Adrenal gland (tissue), 12 donors: Measurements from ENCODE around the gene LPAR4. TPM values are rescaled to one million over a fixed set of nuclear protein-coding genes. Genes with fewer than 3 reads are reported as not detected.
"Not testable (repeated sequence)": the region's sequence is repeated elsewhere in the genome, so short reads cannot be mapped to it uniquely, and the experiment has no call there.

Source experiments
- DNase-seq, 7 donors: peaks; one replicate each; pipeline ENCODE4 v3.0.0-alpha.2; 2019 to 2020
- H3K27ac ChIP-seq, 5 donors: fragments of 200-600 bp; sonication (generic) in 4 of 5; 1 replicate in 3 of 5; 2 replicates in 2 of 5; pipeline versions ENCODE4 v1.5.1 to v1.8.0; 2016 to 2020; ENCODE audit warnings: mild to moderate bottlenecking in 1 of 5
- H3K27me3 ChIP-seq: fragments of 200-600 bp; 2 replicates; pipeline ENCODE4 v1.8.0; 2021
- H3K36me3 ChIP-seq, 2 donors: fragments of 200-600 bp; replicated peaks in 1 of 2; 1 replicate in 1 of 2; 2 replicates in 1 of 2; pipeline versions ENCODE4 v1.5.1 to v1.8.0; 2018 to 2022
- H3K4me1 ChIP-seq, 2 donors: fragments of 200-600 bp; replicated peaks in 1 of 2; 1 replicate in 1 of 2; 2 replicates in 1 of 2; pipeline versions ENCODE4 v1.5.1 to v1.8.0; 2018 to 2021
- H3K4me3 ChIP-seq, 4 donors: fragments of 200-600 bp; sonication (generic) in 3 of 4; one replicate each; pipeline ENCODE4 v1.5.1; 2016 to 2018
- H3K9me3 ChIP-seq, 3 donors: fragments of 200-600 bp; sonication (generic) in 1 of 3; replicated peaks in 1 of 3; 1 replicate in 2 of 3; 2 replicates in 1 of 3; pipeline versions ENCODE4 v1.5.1 to v1.8.0; 2016 to 2021
- POLR2A ChIP-seq, 2 donors: fragments of 450-650 bp; IDR thresholded peaks; one replicate each; pipeline ENCODE4 v1.6.1; 2017; ENCODE audit warnings: antibody characterized with exemption in 2 of 2, mild to moderate bottlenecking in 2 of 2, moderate library complexity in 1 of 2
- WGBS, 4 donors: extraction: QIAGEN DNeasy Blood & Tissue Kit in 2 of 4; methylation state at CpG; one replicate each; pipeline versions ENCODE4 v1.1.5 to v1.1.7; 2013 to 2017; 5-methylcytosine and 5-hydroxymethylcytosine counted together
- intact Hi-C, 2 donors: fragments of 100-400 bp; cut with DNase I; formaldehyde crosslinking; loops; one replicate each; pipeline versions ENCODE4 v1.14.1 to v1.15.0; 2022 to 2023
- polyA plus RNA-seq, 3 donors: library from polyadenylated mRNA; stranded (reverse); fragments of 200-250 nt in 2 of 3; fragments of 350-450 nt in 1 of 3; fragmentation: Illumina TruSeq in 1 of 3; extraction: RNeasy Lipid Tissue Mini Kit (QIAGEN cat#74804) in 1 of 3; gene quantifications; one replicate each; pipeline ENCODE4 v1.2.3, GENCODE V29; 2013 to 2014
- total RNA-seq, 9 donors: library from RNA; depleted of rRNA in 4 of 9; stranded (reverse); fragments of >200 nt in 4 of 9; fragments of 120-200 nt in 1 of 9; fragmentation: NEBNext Ultra II Directional in 1 of 9; extraction: Animal tissue kit (Norgen Biotek cat#: 25700) in 1 of 9; gene quantifications; one replicate each; pipeline versions ENCODE4 v1.1.0 to v1.2.4, GENCODE V29; 2013 to 2023
- TF ChIP-seq, protein P1 (sequence below), 6 experiments: fragments of 450-650 bp in 4 of 6; fragments of 200-600 bp in 2 of 6; sonication (generic) in 1 of 6; IDR thresholded peaks; 1 replicate in 5 of 6; 2 replicates in 1 of 6; pipeline versions ENCODE4 v1.5.1 to v1.8.0; 2016 to 2021; ENCODE audit warnings: antibody characterized with exemption in 6 of 6, mild to moderate bottlenecking in 2 of 6, moderate library complexity in 1 of 6
- donor health status: healthy with polysubstance abuse.
- donor health status: Bipolar disorder and iron deficiency.
- donor health status: DM: yes; HTN: yes; CAD: no.
- donor health status: DM: no; HTN: no; CAD: no.
- donor health status: DM: no; HTN: no; CAD: no.
- donor health status: DM: yes; HTN: yes; CAD: no.

Gene LPAR4
- total and polyA plus RNA-seq, 12 donors = 0.09 to 0.89 (median 0.30) TPM; not detected in 6

DNA sequence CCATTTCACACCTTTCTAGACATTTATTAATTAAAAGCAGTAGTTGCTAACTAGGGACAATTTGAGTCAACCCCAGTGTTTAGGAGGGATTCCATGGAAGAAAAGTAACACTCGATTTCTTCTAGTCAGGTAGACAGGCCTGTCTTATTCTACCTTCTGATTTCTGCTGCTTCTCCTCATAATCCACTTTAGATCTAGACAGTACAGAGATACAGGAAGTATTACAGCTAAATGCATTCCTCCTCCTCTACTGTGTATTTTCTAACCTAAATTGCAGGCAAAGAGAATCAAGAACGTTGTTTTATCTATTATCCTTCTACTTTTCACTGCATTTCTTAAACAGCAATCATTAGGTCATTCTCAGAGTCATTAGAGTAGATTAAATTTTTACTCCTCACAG, 52.6 kb downstream of the LPAR4 start:
- 43 to 57% (median 50%) methylated on average over 2 of the region's 2 CpGs for WGBS, 4 donors
- TF ChIP-seq, protein P1, sequence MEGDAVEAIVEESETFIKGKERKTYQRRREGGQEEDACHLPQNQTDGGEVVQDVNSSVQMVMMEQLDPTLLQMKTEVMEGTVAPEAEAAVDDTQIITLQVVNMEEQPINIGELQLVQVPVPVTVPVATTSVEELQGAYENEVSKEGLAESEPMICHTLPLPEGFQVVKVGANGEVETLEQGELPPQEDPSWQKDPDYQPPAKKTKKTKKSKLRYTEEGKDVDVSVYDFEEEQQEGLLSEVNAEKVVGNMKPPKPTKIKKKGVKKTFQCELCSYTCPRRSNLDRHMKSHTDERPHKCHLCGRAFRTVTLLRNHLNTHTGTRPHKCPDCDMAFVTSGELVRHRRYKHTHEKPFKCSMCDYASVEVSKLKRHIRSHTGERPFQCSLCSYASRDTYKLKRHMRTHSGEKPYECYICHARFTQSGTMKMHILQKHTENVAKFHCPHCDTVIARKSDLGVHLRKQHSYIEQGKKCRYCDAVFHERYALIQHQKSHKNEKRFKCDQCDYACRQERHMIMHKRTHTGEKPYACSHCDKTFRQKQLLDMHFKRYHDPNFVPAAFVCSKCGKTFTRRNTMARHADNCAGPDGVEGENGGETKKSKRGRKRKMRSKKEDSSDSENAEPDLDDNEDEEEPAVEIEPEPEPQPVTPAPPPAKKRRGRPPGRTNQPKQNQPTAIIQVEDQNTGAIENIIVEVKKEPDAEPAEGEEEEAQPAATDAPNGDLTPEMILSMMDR (IDR thresholded peaks at IDR 0.05) = no peak
- TF ChIP-seq POLR2A (IDR thresholded peaks at IDR 0.05) = no peak
- Histone ChIP-seq H3K9me3 (no peaks in the 10 kb centered on the region), H3K27ac (no peak overlapping the region), H3K4me3 (no peak overlapping the region), H3K27me3 (no peaks in the 10 kb centered on the region), H3K36me3 (no peaks in the 10 kb centered on the region), H3K4me1 (no peaks in the 10 kb centered on the region)
- intact Hi-C loops = no loop called here
- DNase-seq = no peak

DNA sequence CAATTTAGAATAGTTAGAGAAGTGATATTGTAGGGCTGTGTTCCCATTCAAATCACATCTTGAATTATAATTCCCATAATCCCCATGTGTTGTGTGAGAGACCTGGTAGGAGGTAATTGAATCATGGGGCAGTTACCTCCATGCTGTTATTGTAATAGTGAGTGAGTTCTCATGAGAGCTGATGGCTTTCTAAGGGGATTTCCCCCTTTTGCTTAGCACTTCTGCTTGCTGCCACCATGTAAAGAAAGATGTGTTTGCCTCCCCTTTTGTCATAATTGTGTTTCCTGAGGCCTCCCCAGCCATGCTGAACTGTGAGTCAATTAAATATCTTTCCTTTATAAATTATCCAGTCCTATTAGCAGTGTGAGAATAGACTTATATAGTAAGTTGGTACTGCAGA, 53.2 kb downstream of the LPAR4 start:
- TF ChIP-seq, protein P1 (IDR thresholded peaks at IDR 0.05) = no peak
- TF ChIP-seq POLR2A (IDR thresholded peaks at IDR 0.05) = no peak
- intact Hi-C loops = no loop called here

DNA sequence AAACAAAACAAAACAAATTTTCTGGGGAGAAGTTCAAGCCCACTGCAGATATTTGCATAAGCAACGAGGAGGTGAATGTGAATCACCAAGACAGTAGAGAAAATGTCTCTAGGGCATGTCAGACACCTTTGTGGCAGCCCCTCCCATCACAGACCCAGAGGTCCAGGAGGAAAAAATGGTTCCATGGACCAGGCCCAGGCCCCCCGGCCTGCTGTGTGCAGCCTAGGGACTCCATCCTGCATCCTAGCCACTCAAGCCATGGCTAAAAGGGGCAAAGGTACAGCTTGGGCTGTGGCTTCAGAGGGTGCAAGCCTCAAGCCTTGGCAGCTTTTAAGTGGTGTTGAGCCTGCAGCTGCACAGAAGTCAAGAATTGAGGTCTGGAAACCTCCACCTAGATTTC, 54.0 kb downstream of the LPAR4 start:
- TF ChIP-seq POLR2A (IDR thresholded peaks at IDR 0.05) = no peak
- TF ChIP-seq, protein P1 (IDR thresholded peaks at IDR 0.05) = no peak
- Histone ChIP-seq H3K4me3 (no peak overlapping the region), H3K36me3 (no peaks in the 10 kb centered on the region), H3K27ac (no peak overlapping the region), H3K9me3 (no peaks in the 10 kb centered on the region), H3K4me1 (no peaks in the 10 kb centered on the region), H3K27me3 (no peaks in the 10 kb centered on the region)
- 67 to 83% (median 80%) methylated on average over 1 to 2 of the region's 2 CpGs for WGBS, 4 donors
- intact Hi-C loops = no loop called here
- no peak for DNase-seq

More for the DNA sequence above, 53.2 kb downstream of the LPAR4 start:
- Histone ChIP-seq H3K27me3 (no peaks in the 10 kb centered on the region), H3K36me3 (no peaks in the 10 kb centered on the region), H3K9me3 (no peaks in the 10 kb centered on the region), H3K4me1 (no peaks in the 10 kb centered on the region), H3K27ac (no peak overlapping the region), H3K4me3 (no peak overlapping the region)
- no peak for DNase-seq

DNA sequence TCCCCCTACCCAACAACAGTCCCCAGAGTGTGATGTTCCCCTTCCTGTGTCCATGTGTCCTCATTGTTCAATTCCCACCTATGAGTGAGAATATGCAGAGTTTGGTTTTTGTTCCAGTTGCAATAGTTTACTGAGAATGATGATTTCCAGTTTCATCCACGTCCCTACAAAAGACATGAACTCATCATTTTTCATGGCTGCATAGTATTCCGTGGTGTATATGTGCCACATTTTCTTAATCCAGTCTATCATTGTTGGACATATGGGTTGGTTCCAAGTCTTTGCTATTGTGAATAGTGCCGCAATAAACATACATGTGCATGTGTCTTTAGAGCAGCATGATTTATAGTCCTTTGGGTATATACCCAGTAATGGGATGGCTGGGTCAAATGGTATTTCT, 55.0 kb downstream of the LPAR4 start:
- H3K27me3 ChIP-seq, intact Hi-C loops, H3K36me3 ChIP-seq, DNase-seq, H3K4me1 ChIP-seq, H3K4me3 ChIP-seq, H3K9me3 ChIP-seq, H3K27ac ChIP-seq: not testable (repeated sequence)
- 62 to 69% (median 64%) methylated on average over 2 to 3 of the region's 3 CpGs for WGBS, 4 donors

Other genes with a start within 250 kb of the LPAR4 start
- gene RTL3, start 88.4 kb upstream of the LPAR4 start, total RNA-seq = not detected
- gene RTL3, start 88.4 kb upstream of the LPAR4 start, polyA plus RNA-seq = under 1 TPM in 1 of 3 donors, not detected in 2; 0.03 TPM
- gene P2RY10, start 197.7 kb downstream of the LPAR4 start, total RNA-seq = 1 to 10 TPM in 2 of 9 donors, under 1 TPM in 3, not detected in 4; 0.21 to 2.2 (median 0.39) TPM
- under 1 TPM; 0.13 to 0.42 (median 0.16) TPM for gene P2RY10, start 197.7 kb downstream of the LPAR4 start, polyA plus RNA-seq